ENCODE data around the gene APBA2. TPM values are rescaled to one million over a fixed set of nuclear protein-coding genes. Genes with fewer than 3 reads are reported as not detected.

The APBA2 gene
- total and polyA plus RNA-seq, 2 of the 4 experiments (the other 2 are of a cell fraction) = 21.7 to 33.0 TPM

DNA sequence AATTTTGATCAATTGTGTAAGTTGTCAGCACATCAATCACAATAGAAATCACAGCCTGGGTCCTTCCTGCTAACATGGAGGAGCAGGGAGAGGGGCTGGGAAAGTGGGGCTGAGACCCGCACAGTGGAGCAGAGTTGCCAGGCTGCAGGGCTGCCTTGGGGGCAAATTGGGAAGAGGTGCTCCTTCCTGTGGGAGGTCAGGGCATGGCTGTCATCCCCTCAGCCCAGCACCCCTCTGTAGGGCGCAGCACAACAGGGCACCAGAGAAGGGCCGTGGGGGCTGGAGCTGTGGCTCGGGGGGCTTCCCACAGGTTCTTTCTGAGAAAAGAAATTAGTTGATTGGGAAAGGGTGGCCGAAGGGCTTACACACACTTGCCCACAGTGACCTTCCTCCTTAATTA, 257.5 kb downstream of the APBA2 start:
- H3K36me3 ChIP-seq (ENCODE audit: control insufficient read depth, insufficient read depth, low read length) = no peaks in the 10 kb centered on the region
- no peak overlapping the region for H3K27ac ChIP-seq (ENCODE audit: insufficient read depth, low read length)
- no peaks in the 10 kb centered on the region for H3K9me3 ChIP-seq (ENCODE audit: control insufficient read depth, insufficient read depth, low read length)
- dilution Hi-C loops (cut with HindIII; ENCODE audit: low sequenced_read_pairs, unreplicated experiment) = no loop called here
- no peak overlapping the region for H3K4me2 ChIP-seq (ENCODE audit: low read depth, low read length)
- no peak overlapping the region for H3K4me3 ChIP-seq (ENCODE audit: insufficient read depth, low read depth, low read length)
- DNase-seq = no peak
- no peaks in the 10 kb centered on the region for H3K9me1 ChIP-seq (ENCODE audit: insufficient read depth, low read length)
- H4K5ac ChIP-seq (ENCODE audit: low read depth, low read length) = no peak overlapping the region
- H3K4ac ChIP-seq (ENCODE audit: low read depth, low read length) = no peak overlapping the region
- no peak overlapping the region for H2AK9ac ChIP-seq (replicated peaks; ENCODE audit: low read depth, low read length, poor library complexity)
- no peaks in the 10 kb centered on the region for H3K4me1 ChIP-seq (ENCODE audit: control insufficient read depth, insufficient read depth, low read length)
- H3K56ac ChIP-seq (ENCODE audit: extremely low read depth, insufficient read depth, low read length) = no peak overlapping the region
- no peaks in the 10 kb centered on the region for H3K79me1 ChIP-seq (ENCODE audit: low read depth in 1 of 2, low read length in 2 of 2)
- H2BK15ac ChIP-seq (ENCODE audit: low read depth, low read length) = no peak overlapping the region
- ChIA-PET POLR2A (ENCODE audit: unreplicated experiment) (no interaction called here), CTCF (no interaction called here)
- H3K23ac ChIP-seq (ENCODE audit: low read depth, low read length) = no peak overlapping the region
- no peak overlapping the region for H2AK5ac ChIP-seq (ENCODE audit: low read depth, low read length)
- H4K8ac ChIP-seq (ENCODE audit: low read depth in 2 of 2, low read length in 2 of 2) = no peak overlapping the region
- no peak overlapping the region for H2BK5ac ChIP-seq (ENCODE audit: low read depth, low read length, poor library complexity, severe bottlenecking)
- no peak for TF ChIP-seq RAD21 (IDR thresholded peaks at IDR 0.05; ENCODE audit: low read length)
- no peak for TF ChIP-seq FOS (IDR thresholded peaks at IDR 0.05; ENCODE audit: low read depth, low read length)
- TF ChIP-seq, protein P1, sequence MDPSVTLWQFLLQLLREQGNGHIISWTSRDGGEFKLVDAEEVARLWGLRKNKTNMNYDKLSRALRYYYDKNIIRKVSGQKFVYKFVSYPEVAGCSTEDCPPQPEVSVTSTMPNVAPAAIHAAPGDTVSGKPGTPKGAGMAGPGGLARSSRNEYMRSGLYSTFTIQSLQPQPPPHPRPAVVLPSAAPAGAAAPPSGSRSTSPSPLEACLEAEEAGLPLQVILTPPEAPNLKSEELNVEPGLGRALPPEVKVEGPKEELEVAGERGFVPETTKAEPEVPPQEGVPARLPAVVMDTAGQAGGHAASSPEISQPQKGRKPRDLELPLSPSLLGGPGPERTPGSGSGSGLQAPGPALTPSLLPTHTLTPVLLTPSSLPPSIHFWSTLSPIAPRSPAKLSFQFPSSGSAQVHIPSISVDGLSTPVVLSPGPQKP (IDR thresholded peaks at IDR 0.05; ENCODE audit: borderline replicate concordance, low read depth, low read length) = no peak
- TF ChIP-seq, protein P2, sequence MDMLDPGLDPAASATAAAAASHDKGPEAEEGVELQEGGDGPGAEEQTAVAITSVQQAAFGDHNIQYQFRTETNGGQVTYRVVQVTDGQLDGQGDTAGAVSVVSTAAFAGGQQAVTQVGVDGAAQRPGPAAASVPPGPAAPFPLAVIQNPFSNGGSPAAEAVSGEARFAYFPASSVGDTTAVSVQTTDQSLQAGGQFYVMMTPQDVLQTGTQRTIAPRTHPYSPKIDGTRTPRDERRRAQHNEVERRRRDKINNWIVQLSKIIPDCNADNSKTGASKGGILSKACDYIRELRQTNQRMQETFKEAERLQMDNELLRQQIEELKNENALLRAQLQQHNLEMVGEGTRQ (IDR thresholded peaks at IDR 0.05; ENCODE audit: low read depth, low read length) = no peak
- no peak for TF ChIP-seq SMC3 (IDR thresholded peaks at IDR 0.05; ENCODE audit: low read depth, low read length)
- no peak for TF ChIP-seq RFX5 (IDR thresholded peaks at IDR 0.05; ENCODE audit: low read depth, low read length)
- no peak for TF ChIP-seq MXI1 (IDR thresholded peaks at IDR 0.05; ENCODE audit: borderline replicate concordance, low read depth, low read length)
- TF ChIP-seq POLR2A (IDR thresholded peaks at IDR 0.05; ENCODE audit: low read depth, low read length) = no peak
- TF ChIP-seq MAFK (IDR thresholded peaks at IDR 0.05; ENCODE audit: low read depth, low read length) = no peak
- TF ChIP-seq BHLHE40 (IDR thresholded peaks at IDR 0.05; ENCODE audit: low read depth, low read length) = no peak
- no peak for TF ChIP-seq RCOR1 (IDR thresholded peaks at IDR 0.05; ENCODE audit: insufficient replicate concordance, low read length)
- TF ChIP-seq, protein P3, sequence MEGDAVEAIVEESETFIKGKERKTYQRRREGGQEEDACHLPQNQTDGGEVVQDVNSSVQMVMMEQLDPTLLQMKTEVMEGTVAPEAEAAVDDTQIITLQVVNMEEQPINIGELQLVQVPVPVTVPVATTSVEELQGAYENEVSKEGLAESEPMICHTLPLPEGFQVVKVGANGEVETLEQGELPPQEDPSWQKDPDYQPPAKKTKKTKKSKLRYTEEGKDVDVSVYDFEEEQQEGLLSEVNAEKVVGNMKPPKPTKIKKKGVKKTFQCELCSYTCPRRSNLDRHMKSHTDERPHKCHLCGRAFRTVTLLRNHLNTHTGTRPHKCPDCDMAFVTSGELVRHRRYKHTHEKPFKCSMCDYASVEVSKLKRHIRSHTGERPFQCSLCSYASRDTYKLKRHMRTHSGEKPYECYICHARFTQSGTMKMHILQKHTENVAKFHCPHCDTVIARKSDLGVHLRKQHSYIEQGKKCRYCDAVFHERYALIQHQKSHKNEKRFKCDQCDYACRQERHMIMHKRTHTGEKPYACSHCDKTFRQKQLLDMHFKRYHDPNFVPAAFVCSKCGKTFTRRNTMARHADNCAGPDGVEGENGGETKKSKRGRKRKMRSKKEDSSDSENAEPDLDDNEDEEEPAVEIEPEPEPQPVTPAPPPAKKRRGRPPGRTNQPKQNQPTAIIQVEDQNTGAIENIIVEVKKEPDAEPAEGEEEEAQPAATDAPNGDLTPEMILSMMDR (conservative IDR thresholded peaks at IDR 0.05; ENCODE audit: low read depth, low read length) = no peak
- no peak for TF ChIP-seq NFE2L2 (IDR thresholded peaks at IDR 0.05; ENCODE audit: low read depth, low read length)
- TF ChIP-seq CEBPB (IDR thresholded peaks at IDR 0.05; ENCODE audit: low read depth, low read length) = no peak
- no peak overlapping the region for H3K14ac ChIP-seq (replicated peaks; ENCODE audit: low read depth, low read length)
- H3K18ac ChIP-seq (ENCODE audit: low read depth, low read length) = no peak overlapping the region
- BruUV-seq (replicated peaks) = no TSS peak
- H2BK120ac ChIP-seq (ENCODE audit: low read depth, low read length) = no peak overlapping the region
- H2BK20ac ChIP-seq (ENCODE audit: low read depth, low read length) = no peak overlapping the region
- no peak for ATAC-seq (ENCODE audit: low read depth)
- H4K20me1 ChIP-seq (ENCODE audit: insufficient read depth, low read length) = no peaks in the 10 kb centered on the region
- no peak overlapping the region for H2AFZ ChIP-seq (replicated peaks; ENCODE audit: low read length, poor library complexity)
- H3K27me3 ChIP-seq (ENCODE audit: control insufficient read depth, insufficient read depth, low read length) = peaks cover 13% of the 10 kb centered on the region; the same call in 1 of the 2 replicates
- no peak overlapping the region for H4K91ac ChIP-seq (ENCODE audit: insufficient read depth, low read depth, low read length)
- no peak overlapping the region for H3K9ac ChIP-seq (ENCODE audit: low read depth, low read length)
- no CpG with 5 or more reads among the region's 5 CpGs for WGBS, 2 experiments (ENCODE audit: extremely low coverage in 2 of 2, insufficient read length in 1 of 2)
- intact Hi-C loops (cut with micrococcal nuclease) = no loop called here
- in situ Hi-C loops (cut with MboI; ENCODE audit: low sequenced_read_pairs) = loop anchor here (25.0 kb wide), 1 partner anchor 919 kb away; no protein-coding TSS in a partner anchor
